Activated T-cell treated with anti-CD3 and anti-CD28 coated beads, Interleukin-2, amount 50 U/mL, for 24 hours (primary cell): ENCODE measurements around the gene PNMA1.

Experiments
- DNase-seq: peaks from one replicate; pipeline ENCODE4 v3.0.0-alpha.2; 2020
- H3K27ac Mint-ChIP-seq: 2 replicates; pipeline ENCODE4 v1.8.0; 2020; ENCODE audit warnings: mild to moderate bottlenecking, mixed read lengths
- H3K27me3 Mint-ChIP-seq: 2 replicates; pipeline ENCODE4 v1.8.0; 2020; ENCODE audit warnings: mixed read lengths
- H3K36me3 Mint-ChIP-seq: 2 replicates; pipeline ENCODE4 v1.8.0; 2020; ENCODE audit warnings: low read depth, mixed read lengths
- H3K4me1 Mint-ChIP-seq: 2 replicates; pipeline ENCODE4 v1.8.0; 2020; ENCODE audit warnings: low read depth, mixed read lengths
- H3K4me3 Mint-ChIP-seq: 2 replicates; pipeline ENCODE4 v1.8.0; 2020; ENCODE audit warnings: mild to moderate bottlenecking, moderate library complexity, mixed read lengths
- H3K9me3 Mint-ChIP-seq: 2 replicates; pipeline ENCODE4 v1.8.0; 2020; ENCODE audit warnings: mixed read lengths

Gene PNMA1

DNA sequence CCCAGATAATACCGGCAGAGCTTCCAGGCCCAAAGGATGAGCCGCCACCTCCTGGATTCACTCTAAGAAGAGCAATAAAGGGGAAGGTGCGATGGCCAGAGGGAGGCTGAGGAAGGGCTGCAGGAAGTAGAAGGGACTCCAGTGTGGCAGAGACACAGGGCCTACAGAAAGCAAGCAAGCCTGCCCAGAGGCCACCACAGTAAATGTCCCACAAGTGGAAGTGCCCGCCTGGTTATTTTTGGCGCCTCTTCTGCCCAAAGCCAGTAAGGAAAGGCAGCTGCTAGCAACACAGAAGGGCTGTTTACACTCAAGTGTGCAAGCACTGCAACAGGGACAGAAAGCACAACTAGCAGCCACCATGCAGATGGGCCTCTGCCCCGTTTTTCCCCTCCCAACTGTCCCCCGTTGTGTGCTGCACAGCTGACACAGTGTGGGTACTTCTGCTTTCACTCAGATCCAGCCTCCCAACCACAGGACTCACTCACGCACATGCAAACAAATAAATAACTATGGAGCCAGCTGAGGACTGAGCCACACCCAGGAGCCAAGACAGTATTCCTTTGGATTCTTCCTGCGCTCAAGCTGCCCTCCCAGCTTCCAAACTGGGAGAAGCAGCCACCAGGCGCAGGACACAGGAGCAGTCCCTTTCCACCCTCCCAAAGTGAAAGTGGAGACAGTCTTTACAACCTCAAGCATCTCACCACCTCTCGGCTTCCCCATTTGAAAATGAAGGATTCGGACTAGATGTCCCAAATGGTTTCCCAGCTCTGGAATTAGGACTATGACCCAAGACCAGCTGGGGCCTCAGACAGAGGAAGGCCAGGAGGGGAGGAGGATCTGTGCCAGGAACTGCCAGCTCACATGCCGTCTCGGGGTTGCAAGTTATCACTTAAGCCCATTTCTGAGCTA is 40.0 kb upstream of the PNMA1 start:
- peak; percentile 71 for DNase-seq
- Mint-ChIP-seq H3K4me3 (peak overlapping the region; percentile 90), H3K4me1 (peaks cover 91% of the 10 kb centered on the region), H3K27me3 (no peaks in the 10 kb centered on the region), H3K27ac (peak overlapping the region; percentile 97), H3K36me3 (peaks cover 79% of the 10 kb centered on the region), H3K9me3 (no peaks in the 10 kb centered on the region)

DNA sequence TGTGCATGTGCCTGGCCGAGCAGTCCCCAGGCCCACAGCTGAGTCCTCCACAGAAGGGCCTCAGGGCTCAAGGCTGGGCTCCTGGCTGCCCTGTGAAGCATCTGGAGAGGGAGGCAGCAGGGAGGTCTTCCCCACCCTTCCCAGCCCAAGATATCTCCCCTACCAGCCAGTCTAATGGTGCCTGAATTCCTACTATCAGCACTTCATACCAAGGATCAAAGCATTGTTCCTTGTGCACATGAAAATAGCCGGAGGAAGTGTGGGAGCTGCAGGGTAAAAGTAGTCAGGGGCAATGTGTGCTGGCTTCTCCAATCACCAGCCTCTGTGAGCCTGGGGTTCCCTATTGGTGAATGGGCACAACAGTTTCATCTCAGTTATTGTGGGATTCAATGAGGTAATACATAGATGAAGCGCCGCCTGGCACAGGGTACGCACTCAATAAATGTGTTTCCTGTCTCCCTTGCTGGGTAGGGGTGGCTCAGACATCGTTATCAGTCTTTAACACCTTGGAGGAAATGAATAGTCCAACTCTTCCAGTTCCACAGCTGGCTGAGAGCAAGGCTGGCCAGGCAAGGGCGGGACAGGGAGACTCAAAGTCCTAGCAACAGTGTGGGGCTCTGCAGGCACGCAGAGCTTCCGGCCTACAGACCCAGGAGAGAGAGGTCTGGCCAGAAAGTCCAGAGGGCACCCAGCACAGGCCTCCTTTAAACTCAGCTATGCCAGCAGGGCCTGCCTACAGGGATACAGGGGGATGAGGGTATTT is 39.1 kb upstream of the PNMA1 start:
- Mint-ChIP-seq H3K27me3 (no peaks in the 10 kb centered on the region), H3K4me1 (peaks cover 99% of the 10 kb centered on the region), H3K27ac (peak overlapping the region; percentile 97), H3K9me3 (no peaks in the 10 kb centered on the region), H3K36me3 (peaks cover 76% of the 10 kb centered on the region), H3K4me3 (peak overlapping the region; percentile 90)
- no peak for DNase-seq

DNA sequence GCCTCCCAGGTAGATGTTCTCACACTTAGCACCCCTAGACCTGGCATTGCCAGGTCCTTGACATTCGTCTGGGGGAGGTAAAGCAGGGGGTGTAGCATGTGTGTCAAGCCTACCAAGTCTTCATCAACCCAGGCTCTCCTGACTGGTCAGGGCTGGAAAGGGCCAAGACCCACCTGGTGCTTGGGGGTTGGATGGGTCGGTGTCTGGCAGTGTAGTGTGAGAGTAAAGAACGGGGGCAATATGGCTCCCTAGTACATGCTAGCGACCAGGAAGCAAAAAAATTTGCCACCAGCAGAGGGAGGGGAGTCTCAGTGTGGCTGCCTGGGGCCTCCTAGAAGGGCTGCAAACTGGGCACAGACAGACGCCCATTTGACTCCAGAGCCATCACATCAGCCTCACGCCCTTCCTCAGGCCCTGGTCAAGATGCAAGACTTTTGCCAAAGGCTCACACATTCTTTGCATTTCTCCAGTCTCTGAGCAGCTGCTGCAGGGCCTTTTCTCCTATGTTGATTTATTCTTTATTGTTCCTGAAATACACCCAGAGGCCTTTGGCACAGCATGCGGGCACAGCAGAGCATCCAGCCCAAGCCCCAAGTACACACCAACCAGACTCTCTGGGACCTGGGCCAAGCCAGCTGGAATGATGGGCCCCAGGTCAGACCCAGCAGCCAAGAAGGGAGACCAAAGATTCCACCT is 38.3 kb upstream of the PNMA1 start:
- peaks cover 72% of the 10 kb centered on the region for H3K36me3 Mint-ChIP-seq
- no peaks in the 10 kb centered on the region for H3K27me3 Mint-ChIP-seq
- H3K9me3 Mint-ChIP-seq = no peaks in the 10 kb centered on the region
- DNase-seq = no peak
- peak overlapping the region; percentile 90 for H3K4me3 Mint-ChIP-seq
- H3K4me1 Mint-ChIP-seq = peaks cover 99% of the 10 kb centered on the region
- H3K27ac Mint-ChIP-seq = peak overlapping the region; percentile 97

DNA sequence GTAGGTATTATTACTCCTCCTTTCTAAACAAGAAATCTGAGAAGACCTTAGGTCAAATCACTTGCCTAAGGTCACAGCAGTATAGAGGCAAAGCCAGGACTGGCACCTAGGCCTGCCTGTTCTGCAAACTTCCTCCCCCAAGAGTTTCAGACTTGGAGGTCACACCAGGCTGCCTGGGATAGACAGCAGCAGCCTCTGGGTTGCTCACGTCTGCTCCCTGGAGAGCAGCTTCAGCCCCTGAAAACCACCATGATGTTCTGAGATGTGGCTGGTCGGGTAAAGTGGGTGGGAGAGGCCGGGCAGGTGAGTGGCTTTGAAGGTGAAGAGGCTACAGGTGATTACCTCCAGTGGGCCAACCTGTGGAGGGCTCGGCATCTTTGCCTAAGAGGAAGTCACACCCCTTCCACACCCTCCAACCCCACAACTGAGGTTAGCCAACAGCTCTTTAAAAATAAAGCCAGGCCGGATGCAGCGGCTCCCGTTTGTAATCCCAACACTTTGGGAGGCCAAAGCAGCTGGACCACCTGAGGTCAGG is 37.0 kb upstream of the PNMA1 start:
- peak overlapping the region; percentile 97 for H3K27ac Mint-ChIP-seq
- H3K9me3 Mint-ChIP-seq = no peaks in the 10 kb centered on the region
- no peak overlapping the region for H3K4me3 Mint-ChIP-seq
- no peaks in the 10 kb centered on the region for H3K27me3 Mint-ChIP-seq
- DNase-seq = no peak
- peaks cover 99% of the 10 kb centered on the region for H3K4me1 Mint-ChIP-seq
- peaks cover 69% of the 10 kb centered on the region for H3K36me3 Mint-ChIP-seq

- H3K36me3 Mint-ChIP-seq = peaks cover 63% of the 10 kb centered on the region
- H3K4me1 Mint-ChIP-seq = peaks cover 99% of the 10 kb centered on the region
- no peak overlapping the region for H3K4me3 Mint-ChIP-seq
- DNase-seq = no peak
- H3K27ac Mint-ChIP-seq = peak overlapping the region; percentile 97
- H3K9me3 Mint-ChIP-seq = no peaks in the 10 kb centered on the region
- no peaks in the 10 kb centered on the region for H3K27me3 Mint-ChIP-seq
Observed at GRCh38 chr14:73750531-73750901, 36.3 kb upstream of the PNMA1 start.

DNA sequence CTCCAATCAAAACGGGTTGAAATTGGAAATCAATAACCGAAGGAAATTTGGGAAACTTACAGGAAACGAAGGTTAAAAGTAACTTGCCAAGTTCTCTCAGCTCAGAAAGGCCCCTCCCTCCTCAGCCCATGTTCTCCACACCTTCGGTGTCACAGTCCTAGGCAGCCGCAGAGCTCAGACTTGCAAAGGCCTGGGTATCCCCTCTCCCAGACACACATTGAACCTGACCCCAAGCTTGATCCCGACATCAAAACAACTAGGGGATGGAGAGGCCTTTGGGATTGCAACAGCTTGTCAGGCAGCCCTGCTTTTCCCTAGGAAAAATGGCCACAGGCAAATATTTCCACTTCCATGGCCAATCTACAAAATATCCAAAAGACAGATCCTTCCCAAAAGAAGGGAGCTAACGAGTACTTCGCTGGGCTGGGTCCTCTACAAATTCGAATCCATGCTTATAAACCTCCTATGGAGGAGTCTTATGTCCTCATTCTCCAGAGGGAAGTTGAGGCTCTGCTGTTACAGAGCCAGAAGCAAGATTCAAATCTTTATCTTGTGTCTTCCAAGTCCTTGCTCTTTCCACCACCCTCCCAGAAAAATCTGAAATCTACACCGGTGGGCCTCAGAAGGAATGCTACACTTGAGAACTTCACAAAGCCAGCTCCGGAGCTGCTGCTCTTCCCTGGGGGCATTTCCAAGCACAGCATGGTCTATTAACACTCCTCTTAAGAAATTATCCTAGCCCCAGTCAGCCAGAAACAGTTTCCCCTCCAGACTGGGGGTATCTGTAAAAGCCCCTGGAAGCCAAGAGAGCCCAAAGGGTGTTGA is 35.7 kb upstream of the PNMA1 start:
- peak overlapping the region; percentile 97 for H3K27ac Mint-ChIP-seq
- H3K27me3 Mint-ChIP-seq = no peaks in the 10 kb centered on the region
- no peak for DNase-seq
- H3K4me1 Mint-ChIP-seq = peaks cover 99% of the 10 kb centered on the region
- H3K36me3 Mint-ChIP-seq = peaks cover 57% of the 10 kb centered on the region
- no peaks in the 10 kb centered on the region for H3K9me3 Mint-ChIP-seq
- no peak overlapping the region for H3K4me3 Mint-ChIP-seq

DNA sequence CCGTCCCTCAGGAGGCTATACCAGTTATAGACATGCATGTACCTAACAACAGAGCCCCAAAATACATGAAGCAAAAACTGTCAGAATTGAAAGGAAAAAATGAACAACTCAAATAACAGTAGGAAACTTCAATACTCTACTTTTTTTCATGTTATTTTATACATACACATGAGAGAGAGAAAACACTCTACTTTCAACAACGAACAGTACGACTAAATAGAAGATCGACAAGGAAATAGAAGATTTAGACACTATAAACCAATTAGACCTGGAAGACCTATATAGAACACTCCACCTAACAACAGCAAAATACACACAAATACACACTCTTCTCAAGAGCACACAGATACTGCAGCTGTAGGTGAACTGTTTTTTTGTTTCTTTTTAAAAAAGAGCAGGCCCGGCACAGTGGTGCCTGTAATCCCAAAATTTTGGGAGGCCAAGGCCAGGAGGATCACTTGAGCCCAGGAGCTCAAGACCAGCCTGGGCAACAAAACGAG is 34.7 kb upstream of the PNMA1 start:
- no peak for DNase-seq
- Mint-ChIP-seq H3K9me3 (no peaks in the 10 kb centered on the region), H3K4me3 (peak overlapping the region; percentile 0), H3K27me3 (no peaks in the 10 kb centered on the region), H3K4me1 (peaks cover 99% of the 10 kb centered on the region), H3K27ac (peak overlapping the region; percentile 86), H3K36me3 (peaks cover 52% of the 10 kb centered on the region)

- Mint-ChIP-seq H3K36me3 (peaks cover 45% of the 10 kb centered on the region), H3K4me1 (peaks cover 99% of the 10 kb centered on the region), H3K9me3 (no peaks in the 10 kb centered on the region), H3K27me3 (no peaks in the 10 kb centered on the region), H3K27ac (peak overlapping the region; percentile 92), H3K4me3 (no peak overlapping the region)
- DNase-seq = no peak
Observed at GRCh38 chr14:73747379-73748211, 33.4 kb upstream of the PNMA1 start.

DNA sequence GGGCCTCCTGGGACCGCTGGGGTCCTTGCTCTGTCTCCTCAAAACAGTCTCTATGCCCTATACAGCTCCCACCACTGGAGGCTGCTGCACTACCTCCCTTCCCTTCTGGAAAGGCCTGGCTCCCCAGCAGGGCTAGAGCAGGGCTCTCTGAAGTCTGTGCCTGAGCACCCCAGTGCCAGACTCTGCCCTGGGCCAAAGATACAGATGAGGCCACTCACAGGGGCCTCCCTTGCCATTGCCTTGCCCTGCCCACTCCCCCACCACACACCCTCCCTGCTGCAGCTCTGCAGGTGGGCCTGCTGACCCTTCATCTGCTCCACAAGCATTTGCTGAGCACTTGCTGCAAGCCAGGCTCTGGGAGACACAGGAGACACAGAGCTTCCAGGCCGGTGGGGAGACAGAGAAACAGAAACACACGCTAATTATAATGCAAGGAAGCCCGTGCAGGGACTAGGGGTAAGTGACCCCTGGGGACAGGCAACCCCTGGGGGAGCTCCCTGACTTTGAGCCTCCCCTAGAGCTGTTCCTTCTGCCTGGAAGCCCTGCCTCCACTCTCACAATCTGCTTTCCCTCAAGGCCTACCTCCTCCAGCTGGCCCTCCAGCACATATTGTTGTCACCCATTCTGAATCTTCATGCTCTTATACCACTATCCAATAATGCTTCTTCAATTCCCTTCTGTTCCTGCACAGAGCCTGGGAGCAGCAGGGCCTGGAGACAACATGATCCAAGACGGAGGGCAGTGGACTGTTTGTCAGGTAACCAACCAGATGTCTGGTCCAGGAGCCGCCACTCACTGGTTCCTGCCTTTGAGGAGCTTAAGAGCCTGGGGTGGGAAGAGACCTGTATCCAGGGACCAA is 32.6 kb upstream of the PNMA1 start:
- Mint-ChIP-seq H3K27me3 (no peaks in the 10 kb centered on the region), H3K27ac (peak overlapping the region; percentile 92), H3K36me3 (peaks cover 37% of the 10 kb centered on the region), H3K4me1 (peaks cover 99% of the 10 kb centered on the region), H3K4me3 (no peak overlapping the region), H3K9me3 (no peaks in the 10 kb centered on the region)
- no peak for DNase-seq

DNA sequence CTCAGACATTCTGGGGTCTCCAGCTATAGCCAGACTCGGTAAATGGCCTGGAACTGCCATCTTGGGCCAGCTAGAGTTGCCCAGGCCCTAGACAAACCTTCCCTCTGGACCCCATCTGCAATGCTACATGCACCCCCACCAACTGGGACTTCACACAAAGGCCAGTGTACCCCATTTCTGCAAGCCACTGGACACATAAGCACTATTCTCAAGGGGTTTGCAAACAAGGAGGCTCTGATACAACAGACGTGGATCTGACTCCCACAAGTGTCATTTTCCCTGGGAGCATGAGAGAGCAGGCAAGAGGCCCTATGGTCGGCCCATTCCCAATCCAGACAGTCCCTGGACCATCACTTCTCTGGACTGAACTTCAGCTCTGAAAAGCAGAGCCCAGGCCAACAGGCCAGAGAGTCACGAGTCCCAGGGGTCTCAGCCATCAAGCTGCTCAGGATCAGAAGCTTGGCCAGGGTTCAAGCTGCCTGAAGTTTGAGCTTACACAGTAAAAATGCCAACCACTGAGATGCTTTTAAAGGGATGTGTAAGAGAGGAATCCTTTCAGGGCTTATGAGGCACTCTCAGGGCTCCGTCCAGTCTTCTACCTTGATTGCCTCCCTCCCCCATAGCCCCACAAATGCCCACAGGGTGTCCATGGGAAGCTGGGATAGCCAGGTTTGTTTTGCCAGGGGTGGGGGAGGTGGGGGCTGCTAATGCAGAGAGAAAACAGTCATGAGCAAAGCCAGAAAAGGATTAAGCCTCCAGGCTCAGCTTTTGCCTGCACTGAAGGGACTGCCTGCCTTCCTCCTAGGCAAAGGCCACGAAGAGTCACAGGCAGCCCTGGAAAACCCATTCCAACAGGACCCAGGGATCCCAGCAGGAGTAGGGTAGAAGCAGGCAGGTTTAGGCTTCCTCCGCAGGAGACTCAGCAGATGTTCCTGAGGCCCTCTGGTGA is 31.7 kb upstream of the PNMA1 start:
- H3K27ac Mint-ChIP-seq = peak overlapping the region; percentile 92
- no peak for DNase-seq
- H3K27me3 Mint-ChIP-seq = no peaks in the 10 kb centered on the region
- H3K4me3 Mint-ChIP-seq = no peak overlapping the region
- no peaks in the 10 kb centered on the region for H3K9me3 Mint-ChIP-seq
- peaks cover 99% of the 10 kb centered on the region for H3K4me1 Mint-ChIP-seq
- peaks cover 34% of the 10 kb centered on the region for H3K36me3 Mint-ChIP-seq

DNA sequence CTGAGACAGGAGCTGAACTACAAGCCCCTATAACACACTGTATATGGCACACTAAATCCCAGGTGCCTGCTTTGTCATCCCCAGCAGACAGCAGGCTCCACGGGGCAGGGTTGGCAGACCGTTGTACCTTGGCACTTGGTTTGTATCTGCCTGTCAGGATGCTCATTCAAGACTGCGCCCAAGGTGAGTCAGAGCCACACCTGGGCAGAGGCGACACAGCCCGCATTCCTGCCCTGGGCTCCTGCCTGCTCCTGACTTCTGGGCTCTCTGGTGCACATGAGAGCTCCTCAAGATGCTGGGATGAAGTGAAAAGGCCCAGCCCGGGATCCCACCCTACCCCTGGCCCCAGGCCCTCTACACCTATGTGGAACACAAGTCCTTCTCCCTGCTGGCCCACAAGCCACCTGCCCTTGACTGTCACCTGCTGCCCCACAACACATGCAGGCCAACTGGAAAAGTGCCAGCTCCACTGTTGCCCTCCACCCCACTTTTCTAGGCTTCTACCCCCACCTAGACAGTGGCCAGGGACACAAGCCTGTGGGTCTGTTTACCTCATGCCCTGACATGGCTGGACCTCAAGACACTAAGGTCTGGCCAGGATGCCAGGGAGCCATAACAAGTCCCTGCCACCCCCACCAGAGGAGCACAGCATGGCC is 30.8 kb upstream of the PNMA1 start:
- peak overlapping the region; percentile 92 for H3K27ac Mint-ChIP-seq
- H3K4me1 Mint-ChIP-seq = peaks cover 99% of the 10 kb centered on the region
- peaks cover 34% of the 10 kb centered on the region for H3K36me3 Mint-ChIP-seq
- H3K9me3 Mint-ChIP-seq = no peaks in the 10 kb centered on the region
- H3K27me3 Mint-ChIP-seq = no peaks in the 10 kb centered on the region
- peak overlapping the region; percentile 77 for H3K4me3 Mint-ChIP-seq
- DNase-seq = no peak
